GM23338 (cell line): ENCODE results near the gene RGS6. TPM values are rescaled to one million over a fixed set of nuclear protein-coding genes. Genes with fewer than 3 reads are reported as not detected.

ENCODE experiments used
- ATAC-seq: fragments of 200-7000 bp; cut with Tn5 transposase; 3 replicates; pipeline ENCODE4 v1.9.1; 2020
- DNase-seq: peaks from one replicate; pipeline ENCODE4 v3.0.0-alpha.2; 2015; ENCODE audit warnings: low spot score
- H2AFZ ChIP-seq: fragments of 200-600 bp; sonication (generic); 2 replicates; pipeline ENCODE4 v1.8.0; 2016; ENCODE audit warnings: antibody characterized with exemption, mild to moderate bottlenecking, moderate library complexity
- H3F3A ChIP-seq: fragments of 200-600 bp; sonication (generic); replicated peaks from 2 replicates; pipeline ENCODE4 v1.8.0; 2017; ENCODE audit warnings: antibody characterized with exemption, mixed run types, low read depth
- H3K27ac ChIP-seq: fragments of 200-600 bp; sonication (generic); 2 replicates; pipeline ENCODE4 v1.6.1; 2016; ENCODE audit warnings: low read depth
- H3K27me3 ChIP-seq: fragments of 200-600 bp; sonication (generic); 2 replicates; pipeline ENCODE4 v1.8.0; 2016; ENCODE audit warnings: mild to moderate bottlenecking, mixed run types, moderate library complexity; ENCODE audit not compliant: insufficient read depth
- H3K36me3 ChIP-seq: fragments of 200-600 bp; sonication (generic); 2 replicates; pipeline ENCODE4 v1.8.0; 2016; ENCODE audit warnings: mild to moderate bottlenecking; ENCODE audit not compliant: insufficient read depth
- H3K4me1 ChIP-seq: fragments of 200-600 bp; sonication (generic); 2 replicates; pipeline ENCODE4 v1.8.0; 2016; ENCODE audit warnings: mild to moderate bottlenecking, moderate library complexity; ENCODE audit not compliant: insufficient read depth
- H3K4me2 ChIP-seq: fragments of 200-600 bp; sonication (generic); 2 replicates; pipeline ENCODE4 v1.7.1; 2017; ENCODE audit warnings: mixed run types
- H3K4me3 ChIP-seq: fragments of 200-600 bp; sonication (generic); 2 replicates; pipeline ENCODE4 v1.6.1; 2016; ENCODE audit warnings: mixed run types
- H3K79me2 ChIP-seq: fragments of 200-600 bp; sonication (generic); replicated peaks from 2 replicates; pipeline ENCODE4 v1.8.0; 2017; ENCODE audit warnings: mild to moderate bottlenecking; ENCODE audit not compliant: insufficient read depth
- H3K9me2 ChIP-seq: fragments of 200-600 bp; sonication (generic); 2 replicates; pipeline ENCODE4 v1.8.0; 2017; ENCODE audit not compliant: insufficient read depth
- H4K20me1 ChIP-seq: fragments of 200-600 bp; sonication (generic); replicated peaks from 2 replicates; pipeline ENCODE4 v1.8.0; 2017; ENCODE audit warnings: mild to moderate bottlenecking; ENCODE audit not compliant: insufficient read depth
- H3K27ac Mint-ChIP-seq: 2 replicates; pipeline ENCODE4 v1.8.0; 2020; ENCODE audit warnings: inconsistent platforms, mild to moderate bottlenecking, moderate library complexity, mixed read lengths
- H3K27me3 Mint-ChIP-seq: 3 replicates; pipeline ENCODE4 v1.8.0; 2022; ENCODE audit warnings: low read depth, mild to moderate bottlenecking, moderate library complexity, mixed read lengths, inconsistent platforms; ENCODE audit not compliant: insufficient read depth, poor library complexity
- H3K36me3 Mint-ChIP-seq: 3 replicates; pipeline ENCODE4 v1.8.0; 2021; ENCODE audit warnings: low read depth, mild to moderate bottlenecking, inconsistent platforms, moderate library complexity, mixed read lengths
- H3K4me1 Mint-ChIP-seq: 3 replicates; pipeline ENCODE4 v1.8.0; 2020; ENCODE audit warnings: mild to moderate bottlenecking, inconsistent platforms, mixed read lengths
- H3K4me3 Mint-ChIP-seq: 3 replicates; pipeline ENCODE4 v1.8.0; 2021; ENCODE audit warnings: moderate library complexity, mild to moderate bottlenecking, inconsistent platforms, mixed read lengths
- H3K9me3 Mint-ChIP-seq: 3 replicates; pipeline ENCODE4 v1.8.0; 2020; ENCODE audit warnings: moderate library complexity, mild to moderate bottlenecking, inconsistent platforms, mixed read lengths
- ETS1 ChIP-seq: IDR thresholded peaks from 2 replicates; pipeline ENCODE4 v1.6.1; 2016; ENCODE audit warnings: antibody characterized with exemption
- POLR2AphosphoS5 ChIP-seq: IDR thresholded peaks from 2 replicates; pipeline ENCODE4 v1.6.1; 2016; ENCODE audit warnings: antibody characterized with exemption, low read depth
- STAT1 ChIP-seq: IDR thresholded peaks from one replicate; pipeline ENCODE4 v1.6.1; 2016; ENCODE audit warnings: antibody characterized with exemption; ENCODE audit not compliant: unreplicated experiment
- ZNF114 ChIP-seq: fragments of 250-450 bp; sonication (Bioruptor Pico); IDR thresholded peaks from 2 replicates; pipeline ENCODE4 v1.5.0; 2020; ENCODE audit warnings: mild to moderate bottlenecking, moderate library complexity
- ZNF331 ChIP-seq: fragments of 250-450 bp; sonication (Bioruptor Pico); IDR thresholded peaks from 2 replicates; pipeline ENCODE4 v1.5.0; 2020; ENCODE audit warnings: low read depth, mild to moderate bottlenecking, moderate library complexity
- ZNF462 ChIP-seq: fragments of 250-450 bp; sonication (Bioruptor Pico); IDR thresholded peaks from 2 replicates; pipeline ENCODE4 v1.5.0; 2020; ENCODE audit warnings: mild to moderate bottlenecking, moderate library complexity
- polyA plus RNA-seq: library from polyadenylated mRNA; unstranded; fragments of >200 nt; fragmentation: Nextera tagmentation; extraction: Ambion mirVana; gene quantifications from 2 replicates; pipeline ENCODE4 v1.2.1, GENCODE V29; 2016
- total RNA-seq: library from RNA; depleted of rRNA; stranded (reverse); fragments of >200 nt; shearing (Covaris generic); gene quantifications from 2 replicates; pipeline ENCODE4 v1.2.3, GENCODE V29; 2014
- TF ChIP-seq, protein P1 (sequence below), 2 experiments: fragments of 200-600 bp in 1 of 2; sonication (generic) in 1 of 2; conservative IDR thresholded peaks; 2 replicates each; pipeline versions ENCODE4 v1.5.1 to v1.6.1; 2016 to 2017; ENCODE audit warnings: antibody characterized with exemption in 2 of 2, low read depth in 2 of 2, mild to moderate bottlenecking in 2 of 2, moderate library complexity in 1 of 2

Gene RGS6
- total and polyA plus RNA-seq, 2 experiments from 2014 or later: 0.66 to 0.83 TPM

GRCh38 chr14:72598306-72598705 lies 666.1 kb downstream of the RGS6 start:
- peaks cover 4% of the 10 kb centered on the region for H3K27me3 Mint-ChIP-seq
- H3K4me3 Mint-ChIP-seq: no peak overlapping the region
- no peak overlapping the region for H2AFZ ChIP-seq
- no peak overlapping the region for H3K4me3 ChIP-seq
- H3K27ac Mint-ChIP-seq: no peak overlapping the region
- ATAC-seq (peak; percentile 38; the same call in 2 of the 3 replicates), DNase-seq (no peak)
- H3K4me1 Mint-ChIP-seq: peaks cover 20% of the 10 kb centered on the region
- H3K9me2 ChIP-seq: no peaks in the 10 kb centered on the region
- H3K27ac ChIP-seq: no peak overlapping the region
- no peaks in the 10 kb centered on the region for H3K79me2 ChIP-seq
- TF ChIP-seq ZNF114 (no peak), ETS1 (no peak), ZNF331 (CRISPR knock-in tag) (no peak), STAT1 (no peak), POLR2AphosphoS5 (no peak), ZNF462 (CRISPR knock-in tag) (no peak)
- TF ChIP-seq, protein P1, sequence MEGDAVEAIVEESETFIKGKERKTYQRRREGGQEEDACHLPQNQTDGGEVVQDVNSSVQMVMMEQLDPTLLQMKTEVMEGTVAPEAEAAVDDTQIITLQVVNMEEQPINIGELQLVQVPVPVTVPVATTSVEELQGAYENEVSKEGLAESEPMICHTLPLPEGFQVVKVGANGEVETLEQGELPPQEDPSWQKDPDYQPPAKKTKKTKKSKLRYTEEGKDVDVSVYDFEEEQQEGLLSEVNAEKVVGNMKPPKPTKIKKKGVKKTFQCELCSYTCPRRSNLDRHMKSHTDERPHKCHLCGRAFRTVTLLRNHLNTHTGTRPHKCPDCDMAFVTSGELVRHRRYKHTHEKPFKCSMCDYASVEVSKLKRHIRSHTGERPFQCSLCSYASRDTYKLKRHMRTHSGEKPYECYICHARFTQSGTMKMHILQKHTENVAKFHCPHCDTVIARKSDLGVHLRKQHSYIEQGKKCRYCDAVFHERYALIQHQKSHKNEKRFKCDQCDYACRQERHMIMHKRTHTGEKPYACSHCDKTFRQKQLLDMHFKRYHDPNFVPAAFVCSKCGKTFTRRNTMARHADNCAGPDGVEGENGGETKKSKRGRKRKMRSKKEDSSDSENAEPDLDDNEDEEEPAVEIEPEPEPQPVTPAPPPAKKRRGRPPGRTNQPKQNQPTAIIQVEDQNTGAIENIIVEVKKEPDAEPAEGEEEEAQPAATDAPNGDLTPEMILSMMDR (conservative IDR thresholded peaks at IDR 0.05; ENCODE audit: low read depth in 2 of 2): no peak
- no peaks in the 10 kb centered on the region for H3K36me3 ChIP-seq
- H3F3A ChIP-seq: no peaks in the 10 kb centered on the region
- H3K27me3 ChIP-seq: no peaks in the 10 kb centered on the region
- H3K4me2 ChIP-seq: no peak overlapping the region
- H4K20me1 ChIP-seq: no peaks in the 10 kb centered on the region
- no peaks in the 10 kb centered on the region for H3K9me3 Mint-ChIP-seq
- H3K36me3 Mint-ChIP-seq: no peaks in the 10 kb centered on the region
- no peaks in the 10 kb centered on the region; the same call in 1 of the 2 replicates for H3K4me1 ChIP-seq
